Activated CD4-positive, alpha-beta T cell treated with anti-CD3 and anti-CD28 coated beads for 24 hours (primary cell): ENCODE data around the gene GPR12.

Experiments used
- DNase-seq, 2 donors: peaks; one replicate each; pipeline ENCODE4 v3.0.0-alpha.2; 2020; ENCODE audit warnings: low read depth in 2 of 2

Gene GPR12

DNA sequence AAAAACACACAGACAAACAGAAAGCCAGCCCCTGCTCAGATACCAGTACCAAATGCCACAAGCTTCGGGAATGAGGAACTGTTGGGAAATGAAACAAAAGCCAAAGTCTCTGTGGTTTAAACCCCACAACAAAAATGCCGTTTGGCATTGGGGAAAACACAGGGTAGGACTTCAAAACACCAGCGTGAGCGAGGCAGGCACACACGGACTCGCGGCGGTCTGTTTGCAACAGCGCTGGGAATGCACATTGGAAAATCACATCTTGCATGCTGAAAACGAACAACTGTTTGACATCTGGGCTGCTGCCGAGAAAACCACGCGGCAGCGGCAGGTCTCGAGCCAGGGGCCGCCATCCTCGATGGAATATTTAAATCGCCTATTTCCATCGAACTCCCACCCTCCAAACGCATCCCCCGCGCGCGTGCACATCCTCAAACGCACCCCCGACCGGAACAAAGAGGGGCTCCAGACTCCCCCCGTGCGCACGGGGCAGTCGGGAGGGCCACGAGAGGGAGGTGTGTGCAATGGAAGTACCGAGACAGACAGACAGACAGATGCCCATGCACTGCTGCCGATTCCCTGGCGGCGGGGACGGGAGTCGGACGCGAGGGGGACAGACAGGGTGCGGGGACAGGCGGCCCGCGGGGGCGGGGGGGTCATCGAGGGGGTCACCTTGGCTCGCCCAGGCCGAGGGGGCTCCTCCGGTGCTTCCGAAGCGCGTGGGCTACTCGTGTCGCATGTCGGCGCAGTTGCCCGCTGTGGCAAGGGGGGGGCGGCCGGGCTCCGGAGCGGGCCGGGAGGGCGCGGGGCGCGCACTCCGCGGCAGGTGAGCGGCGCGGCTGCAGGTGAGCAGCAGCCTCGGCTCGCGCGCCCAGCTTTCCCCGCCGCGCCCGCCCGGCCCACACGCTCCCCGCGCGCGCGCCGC is at the start of gene GPR12:
Gene GPR12, minus strand, starts transcription at position 880 of the 925 bp plus-strand sequence. CDS start 959 bp downstream, outside the sequence.
- DNase-seq = no peak

- DNase-seq = no peak
Observed at GRCh38 chr13:26810095-26810494, 49.5 kb upstream of the GPR12 start.

GRCh38 chr13:26806891-26807290 is 46.3 kb upstream of the GPR12 start:
- DNase-seq = no peak

DNA sequence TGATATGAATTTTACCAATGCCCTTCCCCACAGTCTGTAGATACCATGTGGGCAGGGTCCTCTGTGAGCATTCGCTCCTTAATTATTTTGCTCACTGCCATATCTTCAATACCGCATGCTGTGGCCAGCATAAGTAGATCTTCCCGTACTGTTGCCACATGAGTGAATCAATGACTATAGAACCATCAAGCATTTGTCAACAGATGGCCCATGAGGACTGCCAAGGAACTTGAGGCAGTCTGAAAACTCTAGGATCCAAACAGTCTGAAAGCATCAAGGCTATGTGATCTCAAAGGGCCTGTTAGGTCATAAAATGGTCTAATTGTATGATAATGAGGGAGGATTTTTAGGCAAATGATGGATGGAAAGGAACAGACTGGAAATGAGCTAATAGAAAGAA is 27.4 kb upstream of the GPR12 start:
- DNase-seq = no peak

- DNase-seq = no peak
Observed at GRCh38 chr13:26786651-26787295, 26.2 kb upstream of the GPR12 start.

GRCh38 chr13:26785838-26786630 is 25.4 kb upstream of the GPR12 start:
- peak; percentile 28 to 37 for DNase-seq

- DNase-seq = no peak
Observed at GRCh38 chr13:26784704-26785639, 24.4 kb upstream of the GPR12 start.

- DNase-seq = no peak
Observed at GRCh38 chr13:26780411-26780810, 19.8 kb upstream of the GPR12 start.

- no peak for DNase-seq
Observed at GRCh38 chr13:26779321-26779720, 18.7 kb upstream of the GPR12 start.

DNA sequence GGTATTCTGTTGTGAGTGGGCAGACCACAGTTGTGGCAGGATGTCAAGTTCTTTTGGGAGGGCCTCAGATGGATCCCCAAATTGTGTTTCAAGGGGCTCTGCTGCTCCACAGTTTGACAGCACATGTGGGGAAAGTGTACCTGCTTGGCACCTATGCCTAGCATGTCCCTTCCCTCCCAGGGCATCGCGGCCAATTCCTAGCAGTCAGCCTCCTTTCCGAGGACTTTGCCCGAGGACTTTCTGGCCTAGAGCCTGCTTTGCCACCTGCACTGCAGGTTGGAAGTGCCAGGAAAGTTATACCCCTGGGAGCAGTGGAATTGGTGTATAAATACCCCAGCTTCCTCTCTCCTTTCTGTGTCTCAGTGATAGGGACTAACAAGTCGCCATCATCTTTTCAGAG is 11.9 kb upstream of the GPR12 start:
- DNase-seq = no peak

GRCh38 chr13:26771796-26772195 is 11.2 kb upstream of the GPR12 start:
- no peak for DNase-seq

GRCh38 chr13:26762745-26763345 is 2.3 kb upstream of the GPR12 start:
- no peak for DNase-seq

DNA sequence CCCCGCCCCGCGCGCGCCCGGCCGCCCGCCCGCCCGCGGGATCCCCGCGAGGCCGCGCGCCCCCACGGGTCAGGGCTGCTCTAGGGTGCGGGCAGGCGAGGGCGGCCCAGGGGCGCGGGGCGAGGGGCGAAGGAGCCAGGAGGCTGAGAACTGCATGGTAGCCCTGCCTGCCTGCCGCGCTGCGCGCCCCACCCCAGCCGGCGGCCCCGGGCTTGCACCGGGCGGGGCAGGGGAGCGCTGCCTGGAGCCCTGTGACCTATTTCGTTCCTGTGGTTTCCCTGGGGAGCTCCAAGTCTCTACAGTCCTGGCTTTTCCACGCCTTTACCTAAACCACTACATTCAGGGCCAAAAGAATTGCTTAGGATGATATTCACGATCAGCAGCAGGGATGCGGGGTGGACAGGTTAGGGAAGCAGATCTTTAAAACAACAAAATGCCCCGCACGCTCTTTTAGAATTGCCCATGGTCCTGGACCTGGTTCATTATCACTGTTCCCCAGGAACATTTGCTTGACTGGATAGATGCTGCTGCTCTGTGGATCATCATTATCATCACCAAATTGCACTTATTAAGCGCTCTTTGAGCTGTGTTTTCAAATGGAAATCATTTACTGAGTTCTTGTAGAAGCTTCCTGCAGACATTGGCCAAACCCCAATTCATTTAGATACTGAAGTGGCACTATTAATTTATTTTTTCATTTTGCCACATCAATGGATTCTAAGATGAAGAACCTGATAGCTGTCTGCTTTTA is 421 bp upstream of the GPR12 start:
- DNase-seq = no peak

- no peak for DNase-seq
Observed at GRCh38 chr13:26759249-26759906, 1.2 kb downstream of the GPR12 start.

DNA sequence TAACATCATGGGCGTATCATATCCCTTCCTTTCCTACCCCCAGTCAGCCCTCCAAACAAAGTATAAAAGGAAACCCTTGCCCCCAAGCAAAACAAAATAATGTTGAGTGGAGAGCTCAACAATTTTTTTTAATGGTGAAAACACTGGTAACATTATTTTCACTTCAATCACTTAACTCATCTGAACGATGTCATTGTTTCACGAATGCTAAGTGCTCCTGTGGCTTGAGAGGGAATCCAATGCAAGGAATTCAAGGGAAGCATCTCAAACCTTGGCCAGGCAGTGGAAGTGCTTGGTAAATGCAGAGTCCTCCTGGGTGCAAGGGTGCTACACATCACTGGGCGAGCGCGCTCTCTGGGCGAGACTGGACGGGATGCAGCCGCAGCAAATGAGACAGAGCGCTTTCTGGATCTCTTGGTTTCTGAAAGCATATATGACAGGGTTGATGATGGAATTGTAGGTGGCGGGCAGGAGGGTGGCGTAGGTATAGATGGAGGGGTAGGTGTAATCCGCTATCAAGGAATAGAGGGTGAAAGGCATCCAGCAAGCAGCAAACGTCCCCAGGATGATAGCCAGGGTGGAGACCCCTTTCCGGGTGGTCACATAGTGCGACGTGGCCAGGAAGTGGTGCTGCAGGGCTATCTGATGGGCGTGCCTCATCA is 2.0 kb downstream of the GPR12 start:
- no peak for DNase-seq

DNA sequence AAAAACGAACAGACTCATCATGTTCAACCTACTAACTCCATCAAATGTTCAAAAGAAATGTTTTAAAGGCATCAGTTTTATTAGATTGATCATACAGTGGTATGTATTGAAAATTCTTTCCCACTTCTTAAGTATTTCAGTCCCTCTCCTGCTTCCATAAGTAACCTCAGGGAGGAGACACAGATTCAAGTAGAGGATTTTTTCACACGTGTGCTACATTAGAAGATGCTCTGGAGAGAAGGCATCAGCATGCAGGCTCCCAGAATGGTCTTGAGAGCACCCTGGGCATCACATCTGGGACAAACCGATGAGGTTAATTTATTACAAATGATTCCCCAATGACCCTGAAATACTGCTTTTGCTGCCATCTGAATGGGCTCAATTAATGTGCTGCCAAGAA is 3.6 kb downstream of the GPR12 start:
- no peak for DNase-seq

DNA sequence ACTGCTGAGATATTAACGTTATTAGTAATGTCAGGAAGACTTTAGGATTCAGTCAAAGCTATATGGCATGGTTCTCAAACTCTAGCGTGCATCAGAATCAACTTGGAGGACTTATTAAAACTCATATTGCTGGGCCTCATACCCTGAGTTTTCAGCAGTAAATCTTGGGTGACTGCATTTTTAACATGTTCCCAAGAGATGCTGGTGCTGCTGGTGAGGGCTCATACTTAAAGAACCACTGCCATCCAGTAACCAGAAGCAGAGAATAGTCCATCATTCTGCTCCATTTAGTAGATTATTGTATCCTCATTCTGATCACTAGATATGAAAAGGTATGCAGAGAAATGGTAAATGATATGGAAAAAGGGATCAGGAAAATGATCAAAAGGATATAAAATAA is 7.9 kb downstream of the GPR12 start:
- DNase-seq = no peak

GRCh38 chr13:26749905-26750304 is 10.7 kb downstream of the GPR12 start:
- no peak for DNase-seq

- DNase-seq = no peak
Observed at GRCh38 chr13:26749285-26749684, 11.3 kb downstream of the GPR12 start.
